SJSA1 (cell line): ENCODE results near the gene MAML2. TPM values are rescaled to one million over a fixed set of nuclear protein-coding genes. Genes with fewer than 3 reads are reported as not detected.

Experiments used
- DNase-seq, 2 experiments: peaks; one replicate each; pipeline ENCODE4 v3.0.0-alpha.2; 2015 to 2020; ENCODE audit warnings: low spot score in 2 of 2, low read depth in 1 of 2
- H3K27ac ChIP-seq: fragments of 250-450 bp; sonication (Bioruptor Pico); 2 replicates; pipeline ENCODE4 v1.5.1; 2020; ENCODE audit warnings: mild to moderate bottlenecking, moderate library complexity
- H3K27me3 ChIP-seq: fragments of 250-450 bp; sonication (Bioruptor Pico); replicated peaks from 2 replicates; pipeline ENCODE4 v1.5.1; 2020; ENCODE audit warnings: mild to moderate bottlenecking, moderate library complexity
- H3K36me3 ChIP-seq: fragments of 250-450 bp; sonication (Bioruptor Pico); 2 replicates; pipeline ENCODE4 v1.5.1; 2020; ENCODE audit warnings: mild to moderate bottlenecking
- H3K4me1 ChIP-seq: fragments of 250-450 bp; sonication (Bioruptor Pico); replicated peaks from 2 replicates; pipeline ENCODE4 v1.6.1; 2021; ENCODE audit warnings: mild to moderate bottlenecking
- H3K4me3 ChIP-seq: fragments of 250-450 bp; sonication (Bioruptor Pico); 2 replicates; pipeline ENCODE4 v1.5.1; 2020; ENCODE audit warnings: mild to moderate bottlenecking
- H3K9me3 ChIP-seq: fragments of 250-450 bp; sonication (Bioruptor Pico); replicated peaks from 2 replicates; pipeline ENCODE4 v1.5.1; 2020; ENCODE audit warnings: mild to moderate bottlenecking
- total RNA-seq: library from RNA; depleted of rRNA; stranded (reverse); fragments of >200 nt; shearing (Covaris generic); gene quantifications from 2 replicates; pipeline ENCODE4 v1.2.3, GENCODE V29; 2014

Gene MAML2
- total RNA-seq, 1 experiment from 2014 or later: 8.7 TPM

- Histone ChIP-seq H3K27ac (no peak overlapping the region), H3K4me3 (no peak overlapping the region), H3K4me1 (peaks cover 50% of the 10 kb centered on the region), H3K27me3 (no peaks in the 10 kb centered on the region), H3K9me3 (no peaks in the 10 kb centered on the region), H3K36me3 (peaks cover 6% of the 10 kb centered on the region; the same call in 1 of the 2 replicates)
- no peak for DNase-seq
Measured at GRCh38 chr11:96333191-96333719, 9.7 kb downstream of the MAML2 start.

DNA sequence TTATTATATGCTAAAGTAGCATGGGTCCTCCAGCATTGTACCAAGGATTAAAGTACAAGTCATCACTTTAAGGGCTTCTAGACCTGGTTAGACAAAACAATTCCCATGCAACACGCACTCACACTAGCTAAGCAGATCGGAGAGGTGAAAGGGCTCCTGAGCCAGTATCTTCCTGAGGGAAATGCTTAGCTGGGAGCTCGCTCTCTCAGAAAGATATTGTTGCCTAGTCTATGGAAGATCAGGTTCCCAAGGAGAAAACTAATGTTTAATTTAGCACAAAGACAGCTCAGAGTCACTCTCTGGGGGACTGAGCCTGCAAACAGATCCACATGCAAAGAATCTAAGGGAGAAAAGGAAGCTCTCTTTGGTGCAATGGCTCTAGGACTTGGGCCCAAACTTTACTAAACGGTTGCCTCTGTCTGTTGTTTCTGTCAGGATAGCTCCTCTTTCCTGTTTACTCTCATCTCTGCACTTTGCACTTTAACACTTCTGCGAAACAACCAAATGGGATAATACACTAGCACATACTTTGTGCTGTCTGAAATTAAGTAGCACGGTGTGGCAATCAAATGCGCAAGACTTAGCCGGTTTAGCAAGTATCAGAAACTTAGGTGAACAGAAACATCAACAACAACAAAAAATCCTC, 10.7 kb downstream of the MAML2 start:
- H3K4me3 ChIP-seq: no peak overlapping the region
- DNase-seq: no peak

DNA sequence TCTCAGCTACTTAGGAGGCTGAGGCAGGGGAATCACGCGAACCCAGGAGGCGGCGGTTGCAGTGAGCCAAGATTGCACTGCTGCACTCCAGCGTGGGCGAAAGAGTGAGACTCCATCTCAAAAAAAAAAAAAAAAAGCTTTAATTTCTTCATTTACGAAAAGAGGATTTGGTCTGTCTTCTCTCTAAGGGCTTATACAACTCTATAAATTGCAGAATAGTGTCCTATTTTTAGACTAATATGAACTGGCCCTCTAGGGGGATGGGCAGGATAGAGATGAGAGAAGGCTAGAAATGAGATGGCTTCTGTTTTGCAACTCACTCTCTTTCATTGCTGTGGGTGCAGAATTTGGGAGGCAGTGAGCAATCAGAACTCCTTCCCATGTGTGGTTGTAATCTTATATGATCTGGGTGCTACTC, 11.3 kb downstream of the MAML2 start:
- H3K36me3 ChIP-seq: peaks cover 6% of the 10 kb centered on the region; the same call in 1 of the 2 replicates
- no peak overlapping the region for H3K4me3 ChIP-seq
- no peak for DNase-seq
- no peaks in the 10 kb centered on the region for H3K9me3 ChIP-seq
- peaks cover 52% of the 10 kb centered on the region for H3K4me1 ChIP-seq
- no peaks in the 10 kb centered on the region for H3K27me3 ChIP-seq
- no peak overlapping the region for H3K27ac ChIP-seq

More for the DNA sequence above, 10.7 kb downstream of the MAML2 start:
- Histone ChIP-seq H3K27me3 (no peaks in the 10 kb centered on the region), H3K27ac (no peak overlapping the region), H3K9me3 (no peaks in the 10 kb centered on the region), H3K4me1 (peaks cover 49% of the 10 kb centered on the region), H3K36me3 (peaks cover 6% of the 10 kb centered on the region; the same call in 1 of the 2 replicates)

DNA sequence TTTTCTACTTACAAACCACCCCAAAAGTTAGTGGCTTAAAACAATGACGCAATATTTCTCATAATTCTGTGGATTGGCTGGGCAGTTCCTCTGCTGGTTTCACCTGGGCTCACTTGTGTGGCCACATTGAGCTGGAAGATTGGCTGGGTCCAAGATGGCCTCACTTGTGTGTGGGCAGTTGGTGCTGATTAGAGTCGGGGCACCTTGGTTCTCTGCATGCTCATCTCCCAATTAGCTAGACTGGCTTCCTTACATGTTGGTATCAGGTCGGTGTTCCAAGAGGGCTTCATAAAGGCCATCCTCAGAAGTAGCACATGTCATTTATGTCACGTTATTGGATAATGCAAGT, 12.5 kb downstream of the MAML2 start:
- DNase-seq: no peak
- H3K27ac ChIP-seq: no peak overlapping the region
- no peaks in the 10 kb centered on the region for H3K27me3 ChIP-seq
- H3K9me3 ChIP-seq: no peaks in the 10 kb centered on the region
- H3K4me3 ChIP-seq: no peak overlapping the region
- H3K4me1 ChIP-seq: peaks cover 64% of the 10 kb centered on the region
- peaks cover 6% of the 10 kb centered on the region; the same call in 1 of the 2 replicates for H3K36me3 ChIP-seq

DNA sequence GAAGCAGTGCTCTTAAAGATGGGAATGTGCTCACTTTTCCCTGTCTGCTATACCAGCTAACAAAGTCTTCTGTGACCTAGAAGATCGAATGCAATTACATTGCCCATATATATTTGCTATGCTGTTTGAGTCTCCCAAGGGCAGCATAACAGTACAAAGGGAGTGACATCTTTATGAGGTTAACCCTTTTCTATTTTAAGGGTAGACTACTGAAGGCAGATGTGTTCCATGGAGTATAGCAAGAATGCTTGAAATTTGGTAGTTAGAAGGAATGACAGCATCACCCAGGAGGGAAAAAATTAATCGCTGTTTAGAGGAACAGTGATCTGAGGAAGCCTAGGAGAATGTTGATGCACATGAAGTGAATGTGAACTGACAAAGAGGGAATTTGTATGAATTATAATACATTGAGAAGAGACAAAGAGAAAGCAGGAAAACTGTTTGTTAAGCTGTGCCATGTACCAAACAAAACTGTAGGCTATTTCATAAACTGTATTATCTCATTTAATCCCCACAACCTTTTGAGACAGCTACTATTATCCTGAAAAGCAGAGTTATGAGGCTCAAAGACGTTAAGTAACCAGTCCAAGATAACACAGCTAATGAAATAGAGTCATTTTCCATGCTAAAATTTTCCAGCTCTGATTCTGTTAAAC, 13.0 kb downstream of the MAML2 start:
- peaks cover 69% of the 10 kb centered on the region for H3K4me1 ChIP-seq

GRCh38 chr11:96329419-96329818, 13.6 kb downstream of the MAML2 start:
- no peak for DNase-seq
- Histone ChIP-seq H3K4me3 (no peak overlapping the region), H3K27ac (no peak overlapping the region)

More for the DNA sequence above, 13.0 kb downstream of the MAML2 start:
- H3K27me3 ChIP-seq: no peaks in the 10 kb centered on the region
- DNase-seq: no peak
- no peak overlapping the region for H3K4me3 ChIP-seq
- no peaks in the 10 kb centered on the region for H3K9me3 ChIP-seq
- H3K27ac ChIP-seq: no peak overlapping the region
- peaks cover 6% of the 10 kb centered on the region; the same call in 1 of the 2 replicates for H3K36me3 ChIP-seq

GRCh38 chr11:96328395-96329010, 14.5 kb downstream of the MAML2 start:
- Histone ChIP-seq H3K27ac (no peak overlapping the region), H3K27me3 (no peaks in the 10 kb centered on the region), H3K4me3 (no peak overlapping the region), H3K4me1 (peaks cover 78% of the 10 kb centered on the region), H3K9me3 (no peaks in the 10 kb centered on the region), H3K36me3 (peaks cover 10% of the 10 kb centered on the region)
- no peak for DNase-seq

More at GRCh38 chr11:96329419-96329818, 13.6 kb downstream of the MAML2 start:
- peaks cover 2% of the 10 kb centered on the region for H3K36me3 ChIP-seq
- peaks cover 75% of the 10 kb centered on the region for H3K4me1 ChIP-seq
- no peaks in the 10 kb centered on the region for H3K9me3 ChIP-seq
- no peaks in the 10 kb centered on the region for H3K27me3 ChIP-seq

DNA sequence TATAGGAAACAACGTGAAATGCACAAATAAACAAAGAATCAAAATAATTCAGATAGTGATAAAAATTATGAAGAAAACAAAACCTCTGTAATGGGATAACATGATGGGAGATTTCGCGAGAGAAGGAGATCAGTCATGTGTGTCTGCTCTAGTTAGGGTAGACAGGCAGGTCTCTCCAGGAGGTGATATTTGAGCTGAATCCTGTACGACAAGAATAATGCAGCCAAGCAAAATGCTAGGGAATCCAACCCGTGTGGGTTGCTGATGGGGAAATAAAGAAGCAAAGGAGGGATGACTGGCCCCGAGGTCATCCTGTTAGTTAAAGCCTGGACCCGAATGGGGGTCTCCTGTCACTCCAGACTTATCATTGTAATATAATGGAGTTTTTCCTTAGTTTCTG, 16.0 kb downstream of the MAML2 start:
- no peaks in the 10 kb centered on the region for H3K27me3 ChIP-seq
- no peaks in the 10 kb centered on the region for H3K9me3 ChIP-seq
- no peak for DNase-seq
- H3K4me1 ChIP-seq: peaks cover 62% of the 10 kb centered on the region
- H3K27ac ChIP-seq: no peak overlapping the region
- H3K4me3 ChIP-seq: no peak overlapping the region
- H3K36me3 ChIP-seq: peaks cover 10% of the 10 kb centered on the region

GRCh38 chr11:96324912-96325311, 18.1 kb downstream of the MAML2 start:
- Histone ChIP-seq H3K27ac (peak overlapping the region; percentile 98), H3K4me3 (no peak overlapping the region), H3K27me3 (no peaks in the 10 kb centered on the region), H3K4me1 (peaks cover 56% of the 10 kb centered on the region), H3K36me3 (peaks cover 10% of the 10 kb centered on the region), H3K9me3 (no peaks in the 10 kb centered on the region)
- peak; percentile 44 to 81 for DNase-seq

GRCh38 chr11:96323642-96323985, 19.4 kb downstream of the MAML2 start:
- Histone ChIP-seq H3K27ac (0 out of 2 replicates have a peak overlapping the region, but pooled peaks have one; percentile 98), H3K4me1 (peaks cover 46% of the 10 kb centered on the region), H3K9me3 (no peaks in the 10 kb centered on the region), H3K36me3 (peaks cover 10% of the 10 kb centered on the region), H3K27me3 (no peaks in the 10 kb centered on the region), H3K4me3 (no peak overlapping the region)
- DNase-seq: no peak

DNA sequence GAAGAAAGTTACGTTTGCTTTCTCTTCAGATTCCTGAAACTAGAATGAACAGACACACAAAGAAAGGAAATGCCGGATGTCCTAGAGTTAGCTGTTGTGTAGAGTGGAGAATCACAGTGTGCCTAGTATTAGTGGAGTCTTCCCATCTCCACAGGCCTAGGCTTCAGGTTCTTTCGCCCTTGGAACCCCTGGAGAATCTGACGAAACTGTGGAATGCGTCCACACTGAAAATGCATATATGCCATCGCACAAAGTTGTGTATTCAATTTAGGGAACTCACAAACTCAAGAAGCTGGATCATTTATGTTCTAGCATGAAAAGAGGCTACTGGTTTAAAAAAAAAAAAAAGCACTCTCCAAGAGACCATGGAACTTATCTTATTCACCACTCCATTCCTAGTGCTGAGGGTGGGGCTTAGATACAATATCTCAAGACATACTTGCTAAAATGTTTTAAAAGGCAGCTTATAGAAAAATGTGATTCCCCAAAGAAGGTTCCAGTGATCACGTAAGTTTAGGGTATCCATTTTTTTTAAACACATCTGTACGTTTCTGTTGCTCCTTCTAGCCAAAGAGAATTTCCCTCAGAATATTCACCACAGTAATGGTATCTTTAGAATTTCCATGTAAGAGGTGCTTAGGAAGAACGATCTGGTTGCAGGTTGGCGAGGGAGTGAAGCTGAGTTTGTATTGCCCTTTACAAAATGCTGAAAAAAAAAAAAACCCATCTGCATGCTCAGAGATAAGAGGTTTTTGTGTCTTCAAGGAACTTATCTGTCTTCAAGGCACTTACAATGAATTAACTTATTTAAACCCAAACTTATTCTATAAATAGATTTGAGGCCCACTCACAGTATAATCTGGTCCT, 20.0 kb downstream of the MAML2 start:
- Histone ChIP-seq H3K27ac (no peak overlapping the region), H3K9me3 (no peaks in the 10 kb centered on the region), H3K4me3 (no peak overlapping the region), H3K36me3 (peaks cover 10% of the 10 kb centered on the region), H3K4me1 (peaks cover 46% of the 10 kb centered on the region), H3K27me3 (no peaks in the 10 kb centered on the region)
- no peak for DNase-seq

GRCh38 chr11:96321091-96321490, 21.9 kb downstream of the MAML2 start:
- peaks cover 10% of the 10 kb centered on the region for H3K36me3 ChIP-seq
- DNase-seq: no peak
- no peaks in the 10 kb centered on the region for H3K9me3 ChIP-seq
- H3K4me3 ChIP-seq: no peak overlapping the region
- peaks cover 41% of the 10 kb centered on the region for H3K4me1 ChIP-seq
- H3K27me3 ChIP-seq: no peaks in the 10 kb centered on the region
- no peak overlapping the region for H3K27ac ChIP-seq

GRCh38 chr11:96319898-96320656, 22.9 kb downstream of the MAML2 start:
- Histone ChIP-seq H3K9me3 (no peaks in the 10 kb centered on the region), H3K27ac (no peak overlapping the region), H3K4me3 (no peak overlapping the region), H3K36me3 (peaks cover 10% of the 10 kb centered on the region), H3K27me3 (no peaks in the 10 kb centered on the region), H3K4me1 (peaks cover 41% of the 10 kb centered on the region)
- DNase-seq: no peak
